Cardiac muscle cell (in vitro differentiated cells and primary cell): Measurements from ENCODE around the gene SPRED1. TPM values are rescaled to one million over a fixed set of nuclear protein-coding genes. Genes with fewer than 3 reads are reported as not detected.

Experiments used
- DNase-seq, 2 donors: peaks; one replicate each; pipeline versions ENCODE4 v3.0.0 to v3.0.0-alpha.2; 2010 to 2017; ENCODE audit warnings: low read depth in 1 of 2, low spot score in 1 of 2
- H3K27ac ChIP-seq: fragments of 200-600 bp; sonication (generic); 2 replicates; pipeline ENCODE4 v1.5.1; 2016
- H3K27me3 ChIP-seq: fragments of 200-600 bp; sonication (generic); 2 replicates; pipeline ENCODE4 v1.6.0; 2016; ENCODE audit warnings: control low read depth
- H3K36me3 ChIP-seq: fragments of 200-600 bp; sonication (generic); 2 replicates; pipeline ENCODE4 v1.5.1; 2016; ENCODE audit warnings: control low read depth
- H3K4me1 ChIP-seq: fragments of 200-600 bp; sonication (generic); 2 replicates; pipeline ENCODE4 v1.8.1; 2017; ENCODE audit warnings: low read depth, mild to moderate bottlenecking, mixed run types
- H3K4me3 ChIP-seq: fragments of 200-600 bp; sonication (generic); 2 replicates; pipeline ENCODE4 v1.5.1; 2016; ENCODE audit warnings: mild to moderate bottlenecking
- H3K9me3 ChIP-seq: fragments of 200-600 bp; sonication (generic); 2 replicates; pipeline ENCODE4 v1.5.1; 2017; ENCODE audit warnings: low read depth, mild to moderate bottlenecking, control low read depth
- CTCF ChIP-seq: IDR thresholded peaks from 2 replicates; pipeline ENCODE4 v1.5.1; 2012; ENCODE audit warnings: low read depth, mild to moderate bottlenecking, low read length
- polyA plus RNA-seq: library from polyadenylated mRNA; unstranded; fragments of >200 nt; fragmentation: Nextera tagmentation; extraction: Ambion mirVana; gene quantifications from 2 replicates; pipeline ENCODE4 v1.2.1, GENCODE V29; 2016
- total RNA-seq: library from RNA; depleted of rRNA; stranded (reverse); fragments of >200 nt; gene quantifications from 2 replicates; pipeline ENCODE4 v1.2.3, GENCODE V29; 2016

Gene SPRED1
- total and polyA plus RNA-seq, 2 experiments from 2014 or later: 8.2 to 17.3 TPM

GRCh38 chr15:38374029-38374428 is 121.4 kb downstream of the SPRED1 start:
- Histone ChIP-seq H3K9me3 (no peaks in the 10 kb centered on the region), H3K4me3 (no peak overlapping the region), H3K36me3 (no peaks in the 10 kb centered on the region), H3K4me1 (no peaks in the 10 kb centered on the region), H3K27ac (no peak overlapping the region), H3K27me3 (no peaks in the 10 kb centered on the region)
- no peak for DNase-seq
- TF ChIP-seq CTCF: no peak

GRCh38 chr15:38374556-38374955 is 121.9 kb downstream of the SPRED1 start:
- TF ChIP-seq CTCF: no peak
- no peak overlapping the region for H3K4me3 ChIP-seq
- H3K36me3 ChIP-seq: no peaks in the 10 kb centered on the region
- H3K9me3 ChIP-seq: no peaks in the 10 kb centered on the region
- no peak for DNase-seq
- H3K4me1 ChIP-seq: no peaks in the 10 kb centered on the region
- H3K27me3 ChIP-seq: no peaks in the 10 kb centered on the region
- H3K27ac ChIP-seq: no peak overlapping the region

DNA sequence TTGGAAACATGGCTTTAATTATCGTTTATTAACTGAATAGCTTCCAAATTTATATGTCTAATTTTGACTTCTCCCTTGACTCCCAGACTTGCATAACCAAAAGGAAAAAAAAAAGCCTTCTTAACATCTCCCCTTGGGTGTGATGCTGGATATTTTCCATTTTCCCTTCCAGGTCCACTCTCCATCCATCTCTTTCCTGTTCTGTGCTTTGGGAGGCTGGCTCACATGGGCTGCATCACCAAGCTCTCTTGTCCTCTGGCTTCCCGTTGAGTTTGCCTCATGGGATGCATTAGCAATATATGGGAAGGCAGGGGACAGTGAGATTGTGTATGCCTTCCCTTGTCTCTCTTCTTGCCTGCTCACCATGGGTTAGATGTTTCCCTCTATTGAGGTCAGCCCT is 123.4 kb downstream of the SPRED1 start:
- Histone ChIP-seq H3K36me3 (no peaks in the 10 kb centered on the region), H3K4me1 (no peaks in the 10 kb centered on the region), H3K9me3 (no peaks in the 10 kb centered on the region), H3K4me3 (no peak overlapping the region), H3K27me3 (no peaks in the 10 kb centered on the region), H3K27ac (no peak overlapping the region)
- DNase-seq: no peak
- no peak for TF ChIP-seq CTCF

GRCh38 chr15:38377636-38378035 is 125.0 kb downstream of the SPRED1 start:
- no peaks in the 10 kb centered on the region for H3K27me3 ChIP-seq
- no peak overlapping the region for H3K4me3 ChIP-seq
- TF ChIP-seq CTCF: no peak
- no peak for DNase-seq
- H3K36me3 ChIP-seq: no peaks in the 10 kb centered on the region
- no peaks in the 10 kb centered on the region for H3K9me3 ChIP-seq
- H3K27ac ChIP-seq: no peak overlapping the region
- H3K4me1 ChIP-seq: no peaks in the 10 kb centered on the region

DNA sequence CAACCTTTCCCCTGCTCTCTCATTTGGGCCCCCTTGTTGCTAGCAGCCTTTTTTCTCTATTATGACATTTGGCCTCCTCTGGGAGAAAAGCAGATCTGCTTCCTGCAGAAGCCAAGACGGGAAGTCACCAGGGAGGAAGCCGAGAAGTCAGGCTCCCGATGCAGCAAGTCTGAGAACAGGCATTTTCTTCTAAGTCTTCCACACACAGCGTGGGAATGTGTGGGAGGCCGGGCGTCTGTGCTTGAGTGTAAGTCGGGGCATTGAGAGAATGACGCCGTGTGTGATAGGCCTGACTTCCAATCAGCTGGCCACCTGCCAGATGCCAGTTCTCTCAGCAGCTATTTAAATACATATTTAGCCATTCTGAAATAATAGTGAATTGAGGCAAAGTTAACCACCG is 125.5 kb downstream of the SPRED1 start:
- H3K27ac ChIP-seq: no peak overlapping the region
- peak in 1 of 2 donors; percentile 84 for DNase-seq
- no peaks in the 10 kb centered on the region for H3K4me1 ChIP-seq

More for the DNA sequence above, 125.5 kb downstream of the SPRED1 start:
- Histone ChIP-seq H3K9me3 (no peaks in the 10 kb centered on the region), H3K36me3 (no peaks in the 10 kb centered on the region), H3K4me3 (no peak overlapping the region), H3K27me3 (no peaks in the 10 kb centered on the region)
- no peak for TF ChIP-seq CTCF
